NOMO-1 (cell line): Measurements from ENCODE around the gene SEC63.
"Not testable (repeated sequence)": the region's sequence is repeated elsewhere in the genome, so short reads cannot be mapped to it uniquely, and the experiment has no call there.

ENCODE experiments used
- DNase-seq, 2 experiments: peaks; one replicate each; lab custom pipeline; 2025; ENCODE audit not compliant: unreplicated experiment in 2 of 2; lab: John Stamatoyannopoulos, UW

The SEC63 gene

GRCh38 chr6:107957909-107958688 is at the start of gene SEC63:
Gene SEC63 (minus strand): TSS chr6:107958208. CDS start chr6:107958009, 199 bp downstream.
- DNase-seq: peak; percentile 89 to 91

GRCh38 chr6:108005961-108006360 is 48.0 kb upstream of the SEC63 start:
- DNase-seq: no peak

GRCh38 chr6:108004861-108005260 is 46.9 kb upstream of the SEC63 start:
- no peak for DNase-seq

GRCh38 chr6:108002365-108003221 is 44.6 kb upstream of the SEC63 start:
- DNase-seq: peak in 1 of 2 experiments; percentile 33

GRCh38 chr6:108001696-108002231 is 43.8 kb upstream of the SEC63 start:
- no peak for DNase-seq

- not testable (repeated sequence) for DNase-seq
Observed at GRCh38 chr6:108000259-108000658, 42.3 kb upstream of the SEC63 start.

DNA sequence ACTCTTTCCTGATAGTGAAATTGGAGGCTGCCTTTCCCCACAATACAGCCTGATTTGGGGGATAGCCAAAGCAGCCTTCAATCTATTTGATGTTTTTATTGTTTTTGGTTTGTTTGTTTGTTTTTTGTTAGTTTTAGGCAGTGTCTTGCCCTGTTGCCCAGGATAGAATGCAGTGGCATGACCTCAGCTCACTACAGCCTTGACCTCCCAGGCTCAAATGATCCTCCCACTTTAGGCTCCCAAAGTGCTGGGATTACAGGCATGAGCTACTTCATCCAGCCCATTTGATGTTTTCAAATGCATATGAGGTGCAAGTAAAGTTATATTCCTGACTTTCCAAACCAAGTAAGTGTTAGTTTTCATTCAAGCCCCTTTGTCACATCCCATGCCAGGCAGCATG is 41.3 kb upstream of the SEC63 start:
- no peak for DNase-seq

DNA sequence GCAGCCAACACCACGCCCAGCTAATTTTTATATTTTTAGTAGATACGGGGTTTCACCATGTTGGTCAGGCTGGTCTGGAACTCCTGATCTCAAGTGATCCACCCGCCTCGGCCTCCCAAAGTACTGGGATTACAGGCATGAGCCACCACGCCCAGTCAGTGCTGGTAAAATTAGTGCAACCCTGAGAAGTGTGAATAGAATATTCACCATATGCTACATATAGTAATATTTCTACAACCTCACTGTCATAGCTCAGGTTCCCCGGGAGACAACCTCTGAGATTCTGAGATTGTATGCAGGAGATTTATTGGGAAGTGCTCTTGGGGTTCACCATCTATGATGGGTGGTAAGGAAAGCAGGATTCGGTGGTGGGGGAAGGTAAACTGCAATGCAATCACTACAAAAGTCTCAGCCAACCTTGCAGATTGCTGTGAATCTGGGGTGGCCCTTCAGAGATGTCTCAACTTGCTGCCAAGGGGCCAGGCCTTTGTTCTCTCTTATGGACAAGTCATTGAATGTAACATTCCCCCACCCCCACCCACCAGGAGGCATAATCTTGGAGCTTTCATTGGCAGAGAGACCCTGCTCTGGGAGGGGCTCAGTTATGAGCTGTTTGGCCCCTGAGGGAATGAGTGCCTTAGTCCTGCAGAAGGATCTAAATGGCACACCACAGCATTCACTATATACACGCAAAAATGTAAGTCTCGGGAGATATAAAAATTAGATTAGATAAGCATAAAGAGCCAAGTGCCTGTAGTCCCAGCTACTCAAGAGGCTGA is 34.0 kb upstream of the SEC63 start:
- DNase-seq: no peak

- DNase-seq: peak in 1 of 2 experiments; percentile 52
Observed at GRCh38 chr6:107991061-107991460, 33.1 kb upstream of the SEC63 start.

DNA sequence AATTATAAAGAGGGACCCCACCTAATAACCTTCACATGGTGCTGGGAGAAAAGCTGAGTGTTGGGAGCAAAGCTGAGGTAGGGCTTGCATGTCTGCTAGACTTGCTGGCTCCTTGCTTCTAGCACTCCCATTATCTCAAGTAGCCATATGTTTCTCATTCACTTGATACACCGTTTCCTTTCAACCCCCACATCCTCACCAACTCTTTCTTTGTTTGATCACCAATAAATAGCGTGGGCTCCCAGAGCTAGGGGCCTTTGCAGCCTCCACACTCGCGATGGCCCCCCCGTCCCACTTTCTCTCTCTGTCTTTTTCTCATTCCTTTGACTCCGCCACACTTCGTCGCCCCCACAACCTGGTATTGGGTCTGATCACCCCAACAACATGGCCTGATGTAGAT is 32.6 kb upstream of the SEC63 start:
- DNase-seq: not testable (repeated sequence)

GRCh38 chr6:107989166-107990094 is 31.4 kb upstream of the SEC63 start:
- DNase-seq: no peak

GRCh38 chr6:107988570-107988969 is 30.6 kb upstream of the SEC63 start:
- no peak for DNase-seq

- DNase-seq: no peak
Observed at GRCh38 chr6:107987805-107988204, 29.8 kb upstream of the SEC63 start.

- no peak for DNase-seq
Observed at GRCh38 chr6:107985701-107986100, 27.7 kb upstream of the SEC63 start.

DNA sequence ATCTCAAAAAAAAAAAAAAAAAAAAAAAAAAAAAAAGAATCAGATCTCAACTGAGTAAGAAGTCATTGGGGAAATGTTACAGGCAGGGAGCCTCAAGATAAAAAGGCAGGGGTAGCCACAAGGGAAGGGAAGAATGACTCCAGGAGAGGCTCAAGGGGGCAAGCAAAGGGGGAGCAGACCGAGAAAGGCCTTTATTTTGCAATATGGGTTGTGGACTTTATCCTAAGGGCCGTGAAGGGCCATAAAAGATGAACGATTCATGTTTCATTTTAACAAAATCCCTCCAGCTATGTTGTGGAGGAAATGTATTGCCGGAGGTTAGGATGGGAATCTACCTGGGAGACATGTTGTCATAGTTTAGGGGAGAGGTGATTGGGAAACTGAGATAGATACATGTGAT is 25.8 kb upstream of the SEC63 start:
- no peak for DNase-seq

- no peak for DNase-seq
Observed at GRCh38 chr6:107982486-107982885, 24.5 kb upstream of the SEC63 start.

DNA sequence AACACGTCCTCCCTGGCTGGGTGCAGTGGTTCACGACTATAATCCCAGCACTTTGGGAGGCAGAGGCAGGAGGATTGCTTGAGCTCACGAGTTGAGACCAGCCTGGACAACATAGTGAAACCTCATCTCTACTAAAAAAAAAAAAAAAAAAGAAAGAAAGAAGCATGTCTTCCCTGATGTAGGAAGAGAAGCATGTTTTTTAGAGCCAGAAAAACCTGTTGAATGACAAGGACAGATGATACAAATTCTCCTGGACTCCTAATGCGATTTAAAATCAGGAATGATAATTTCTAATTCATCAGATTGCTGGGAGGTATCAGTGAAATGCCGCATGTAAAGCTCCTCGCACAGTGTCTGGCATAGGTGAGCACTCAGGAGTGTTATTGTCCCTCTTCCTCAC is 23.7 kb upstream of the SEC63 start:
- DNase-seq: no peak

- DNase-seq: no peak
Observed at GRCh38 chr6:107977283-107977682, 19.3 kb upstream of the SEC63 start.

DNA sequence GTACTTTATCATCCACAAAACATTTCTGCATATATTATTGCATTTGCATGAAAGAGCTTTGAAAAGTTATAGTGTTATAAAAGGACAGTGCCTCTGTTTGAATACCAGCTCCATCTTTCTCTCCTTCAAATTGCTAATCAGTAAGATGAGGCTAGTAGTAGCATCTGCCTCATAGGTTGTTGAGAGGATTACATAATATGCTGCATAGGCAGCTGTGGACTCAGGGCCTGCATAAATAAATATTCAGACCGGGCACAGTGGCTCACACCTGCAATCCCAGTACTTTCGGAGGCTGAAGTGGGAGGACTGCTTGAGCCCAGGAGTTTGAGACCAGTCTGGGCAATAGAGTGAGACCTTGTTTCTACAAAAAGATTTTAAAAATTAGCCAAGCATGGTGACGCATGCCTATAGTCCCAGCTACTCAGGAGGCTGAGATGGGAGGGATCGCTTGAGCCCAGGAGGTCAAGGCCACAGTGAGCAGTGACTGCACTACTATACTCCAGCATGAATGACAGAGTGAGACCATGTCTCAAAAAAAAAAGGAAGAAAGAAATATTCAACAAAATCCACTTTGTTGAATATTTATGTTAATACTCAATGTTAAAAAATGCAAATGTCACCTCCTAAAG is 18.3 kb upstream of the SEC63 start:
- DNase-seq: no peak
